A549 treated with GW870086 at 1 μM for 4 hours (cell line): ENCODE data around the gene MGMT. TPM values are rescaled to one million over a fixed set of nuclear protein-coding genes. Genes with fewer than 3 reads are reported as not detected.

Experiments used
- total RNA-seq: library from RNA; stranded (reverse); fragments of 200-300 nt; extraction: Qiagen RNA extraction; gene quantifications from 5 replicates; pipeline ENCODE4 v1.2.3, GENCODE V29; 2022; ENCODE audit warnings: low read depth

MGMT gene
- 6.6 to 7.5 TPM (median 7.0 TPM) in 5 replicates for total RNA-seq

GRCh38 chr10:129466703-129467358 lies at the start of gene MGMT:
Gene MGMT (plus strand): TSS chr10:129467241.

